Jurkat, Clone E6-1 (cell line): ENCODE data around the gene SPNS3.
A peak's percentile ranks its signal among the peaks of the same experiment; 100 is the strongest.

Source experiments
- DNase-seq: peaks from one replicate; pipeline ENCODE4 v3.0.0-alpha.2; 2011; ENCODE audit warnings: low read depth, low spot score
- H3K4me3 ChIP-seq: 2 replicates; pipeline ENCODE4 v1.5.1; 2011; ENCODE audit warnings: mild to moderate bottlenecking, low read length, control low read depth, moderate library complexity

The SPNS3 gene

DNA sequence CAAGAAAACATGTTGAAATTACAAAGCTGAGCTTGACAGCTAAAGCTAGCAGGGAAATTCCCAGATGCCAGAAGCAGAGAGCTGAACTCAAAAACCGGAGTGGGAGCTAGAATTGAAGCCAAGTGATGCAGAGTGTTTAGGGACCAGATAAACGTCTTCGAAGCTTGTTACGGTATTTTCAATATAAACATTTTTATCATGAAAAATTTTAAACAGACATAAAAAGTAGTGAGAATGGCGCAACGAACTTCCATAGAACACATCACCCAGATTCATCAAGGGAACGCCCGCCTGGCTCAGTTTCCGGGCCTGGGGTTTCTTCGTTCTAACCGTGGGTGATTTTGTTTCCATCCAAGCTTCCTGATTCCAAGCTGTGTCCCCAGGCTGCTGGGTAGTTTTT, 83.0 kb downstream of the SPNS3 start:
- no peak for DNase-seq
- H3K4me3 ChIP-seq, result no peak overlapping the region

DNA sequence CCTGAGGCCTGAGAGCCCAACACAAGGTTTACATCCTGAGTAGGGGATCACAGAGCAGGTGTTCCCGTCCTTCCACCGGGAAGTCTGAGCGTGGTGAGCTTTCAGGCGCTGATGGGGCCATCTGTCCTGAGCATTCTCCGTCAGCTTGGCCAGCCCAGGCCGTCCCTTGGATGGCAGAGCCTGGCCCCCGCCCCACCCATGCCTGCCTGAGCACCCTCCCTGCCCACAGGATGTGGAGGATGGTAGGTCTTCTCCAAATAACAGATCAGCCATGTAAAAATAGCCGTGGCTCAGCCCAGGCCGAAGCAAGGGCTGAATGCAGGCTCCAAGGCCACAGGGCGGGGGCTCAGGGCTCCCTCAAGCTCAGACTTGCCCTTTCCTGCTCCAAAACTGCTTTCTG, 85.2 kb downstream of the SPNS3 start:
- no peak overlapping the region for H3K4me3 ChIP-seq
- DNase-seq, result no peak

GRCh38 chr17:4519361-4519788, 85.6 kb downstream of the SPNS3 start:
- no peak overlapping the region for H3K4me3 ChIP-seq
- DNase-seq, result no peak

GRCh38 chr17:4520060-4520893, 86.5 kb downstream of the SPNS3 start:
- H3K4me3 ChIP-seq, result no peak overlapping the region
- DNase-seq, result no peak

DNA sequence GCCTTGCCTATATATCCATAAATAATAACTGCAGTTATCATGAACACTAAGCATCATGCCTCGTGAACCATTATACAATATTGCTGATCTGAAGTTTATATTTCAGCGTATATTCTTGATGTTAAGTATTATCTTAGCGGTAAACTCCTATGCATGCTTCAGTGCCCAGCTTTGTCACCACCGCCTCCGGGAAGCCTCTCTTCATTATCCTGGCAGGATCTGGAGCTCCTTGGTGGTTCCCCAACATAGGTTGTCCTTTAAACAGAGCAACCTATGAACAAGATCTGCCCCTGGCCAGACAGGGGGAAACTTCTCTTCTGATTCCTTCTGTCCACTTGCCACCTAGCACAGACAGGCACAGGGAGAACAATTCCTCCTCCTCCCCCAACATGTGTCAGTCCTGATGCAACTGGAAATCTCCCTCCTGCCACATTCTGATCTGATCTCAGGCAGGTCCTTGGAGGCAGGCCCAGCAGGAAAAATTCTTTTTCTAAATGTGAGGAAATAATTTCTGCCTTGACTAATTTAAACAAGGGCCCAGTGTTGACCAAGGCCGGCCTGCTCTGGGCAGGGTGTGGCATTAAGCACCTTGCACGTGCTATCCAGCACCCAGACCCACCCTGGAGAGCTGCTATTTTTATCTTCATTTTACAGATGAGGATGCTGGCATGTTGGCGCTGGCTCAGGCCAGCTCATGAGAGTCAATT, 87.3 kb downstream of the SPNS3 start:
- DNase-seq, result no peak
- H3K4me3 ChIP-seq, result no peak overlapping the region

DNA sequence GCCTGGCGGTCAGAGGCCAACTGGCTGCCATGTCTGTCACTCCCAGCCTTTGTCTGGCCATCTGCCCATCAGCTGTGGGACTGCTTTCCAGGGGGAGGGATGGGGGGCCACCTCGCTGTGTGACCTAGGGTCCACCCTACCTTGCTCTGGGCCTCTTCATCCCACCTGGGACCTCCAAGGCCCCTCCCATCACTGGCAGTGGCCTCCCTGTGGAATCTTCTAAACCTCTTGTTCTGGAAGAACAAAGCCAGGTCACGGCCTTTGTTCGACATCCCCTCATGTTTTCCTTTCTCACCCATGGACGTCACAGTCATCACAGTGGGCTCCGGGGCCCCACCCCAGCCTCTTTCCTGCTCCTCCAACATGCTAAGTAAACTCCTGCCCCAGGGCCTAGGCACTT, 88.9 kb downstream of the SPNS3 start:
- no peak overlapping the region for H3K4me3 ChIP-seq
- no peak for DNase-seq

- DNase-seq, result no peak
- H3K4me3 ChIP-seq, result no peak overlapping the region
Observed at GRCh38 chr17:4523946-4524345, 90.2 kb downstream of the SPNS3 start.

GRCh38 chr17:4525691-4526397, 92.1 kb downstream of the SPNS3 start:
- no peak overlapping the region for H3K4me3 ChIP-seq
- DNase-seq, result no peak

GRCh38 chr17:4527134-4527533, 93.4 kb downstream of the SPNS3 start:
- no peak overlapping the region for H3K4me3 ChIP-seq
- DNase-seq, result no peak

GRCh38 chr17:4527566-4528125, 93.9 kb downstream of the SPNS3 start:
- H3K4me3 ChIP-seq, result no peak overlapping the region
- DNase-seq, result no peak

GRCh38 chr17:4529533-4530152, 95.9 kb downstream of the SPNS3 start:
- no peak overlapping the region for H3K4me3 ChIP-seq
- no peak for DNase-seq

GRCh38 chr17:4530799-4531730, 97.3 kb downstream of the SPNS3 start:
- no peak overlapping the region for H3K4me3 ChIP-seq
- DNase-seq, result no peak

GRCh38 chr17:4531988-4532736, 98.4 kb downstream of the SPNS3 start:
- H3K4me3 ChIP-seq, result no peak overlapping the region
- no peak for DNase-seq

GRCh38 chr17:4532860-4533522, 99.3 kb downstream of the SPNS3 start:
- H3K4me3 ChIP-seq, result no peak overlapping the region
- DNase-seq, result no peak

DNA sequence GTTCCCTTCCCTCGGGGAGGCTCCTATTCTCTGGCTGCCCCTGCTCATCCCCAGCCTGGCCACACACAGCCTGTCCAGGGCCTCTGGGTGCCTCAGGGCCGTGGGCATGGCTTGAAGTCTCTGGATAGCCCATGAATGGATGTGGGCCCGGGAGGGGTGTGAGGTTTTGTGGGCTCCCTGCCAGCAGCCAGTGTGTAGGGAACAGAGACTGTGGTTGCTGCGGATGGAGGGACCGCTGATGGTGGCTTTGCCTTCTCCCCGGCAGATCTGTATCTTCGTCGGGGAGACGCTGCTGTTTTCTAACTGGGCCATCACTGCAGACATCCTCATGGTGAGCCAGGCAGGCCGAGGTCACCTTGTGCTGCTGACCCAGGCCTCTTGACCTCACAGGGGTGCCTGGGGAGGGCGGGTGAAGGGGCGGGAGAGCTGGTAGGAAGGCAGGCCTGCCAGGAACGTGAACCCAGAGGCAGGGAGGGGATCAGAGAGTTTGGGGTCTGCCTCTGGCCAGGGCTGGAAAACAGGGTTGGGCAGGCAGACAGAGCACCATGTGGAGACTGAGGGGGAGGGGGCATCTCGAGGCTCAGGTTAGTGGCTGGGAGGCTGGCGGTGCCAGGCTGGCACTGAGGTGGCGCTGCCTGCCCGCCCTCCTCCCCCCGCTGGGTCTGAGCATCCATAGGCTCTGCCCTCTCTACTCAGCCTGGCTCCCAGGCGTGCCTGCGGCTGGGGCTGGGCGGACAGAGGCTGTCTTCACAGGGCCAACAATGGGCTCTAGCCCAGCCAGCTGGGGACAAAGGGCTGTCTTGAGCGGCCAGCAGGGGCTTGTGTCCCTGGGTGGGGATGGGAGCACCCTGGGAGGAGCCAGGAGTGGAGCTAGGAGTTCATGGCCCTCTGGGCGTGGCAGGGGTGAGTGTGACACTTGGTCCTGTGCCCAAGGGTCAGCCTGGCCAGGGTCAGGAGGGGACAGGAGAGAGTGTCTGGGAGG, 100.1 kb downstream of the SPNS3 start:
- no peak overlapping the region for H3K4me3 ChIP-seq
- peak; percentile 51 for DNase-seq

DNA sequence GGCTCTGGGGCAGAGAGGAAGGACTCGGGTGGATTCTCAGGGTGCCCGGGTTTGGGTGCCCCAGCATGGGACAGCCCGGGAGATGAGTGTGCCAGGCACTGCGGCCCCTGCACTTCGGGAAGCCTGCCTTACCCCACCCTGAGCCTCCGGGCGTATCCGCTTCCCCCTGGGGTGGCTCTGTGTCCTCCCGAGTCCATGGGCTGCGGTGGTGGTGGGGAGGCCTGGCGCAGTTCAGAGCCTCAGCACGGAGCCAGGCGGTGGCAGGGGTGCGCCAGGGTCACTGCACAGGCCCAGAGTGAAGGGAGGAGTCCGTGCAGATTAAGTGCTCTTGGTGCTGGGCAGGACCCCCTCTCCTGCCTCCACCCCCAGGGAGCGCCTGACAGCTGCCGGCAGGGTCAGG, 100.8 kb downstream of the SPNS3 start:
- DNase-seq, result no peak
- H3K4me3 ChIP-seq, result no peak overlapping the region
